GM21390 (cell line): ENCODE measurements around the gene EMX1.

Experiments
- ATAC-seq: cut with Tn5 transposase; IDR thresholded peaks from one replicate; pipeline ENCODE4 v1.9.1; 2021; ENCODE audit not compliant: unreplicated experiment

Gene EMX1

DNA sequence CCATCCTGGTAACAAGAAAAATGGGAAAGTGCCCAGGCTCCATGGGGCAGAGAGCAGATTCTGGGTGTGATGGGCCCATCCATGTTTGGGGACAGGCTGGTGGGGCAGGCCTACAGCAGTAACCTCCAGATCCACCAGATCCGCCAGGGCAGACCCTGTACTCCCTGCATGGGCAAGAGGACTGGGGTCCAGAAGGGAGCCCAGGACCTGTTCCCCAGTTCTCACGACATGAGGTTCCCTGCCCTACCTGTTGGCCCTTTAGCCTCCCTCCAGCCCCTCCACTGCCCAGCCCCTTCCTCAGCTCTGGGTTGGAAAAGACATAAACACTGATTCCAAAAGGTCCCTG is 38.7 kb downstream of the EMX1 start:
- no peak for ATAC-seq

DNA sequence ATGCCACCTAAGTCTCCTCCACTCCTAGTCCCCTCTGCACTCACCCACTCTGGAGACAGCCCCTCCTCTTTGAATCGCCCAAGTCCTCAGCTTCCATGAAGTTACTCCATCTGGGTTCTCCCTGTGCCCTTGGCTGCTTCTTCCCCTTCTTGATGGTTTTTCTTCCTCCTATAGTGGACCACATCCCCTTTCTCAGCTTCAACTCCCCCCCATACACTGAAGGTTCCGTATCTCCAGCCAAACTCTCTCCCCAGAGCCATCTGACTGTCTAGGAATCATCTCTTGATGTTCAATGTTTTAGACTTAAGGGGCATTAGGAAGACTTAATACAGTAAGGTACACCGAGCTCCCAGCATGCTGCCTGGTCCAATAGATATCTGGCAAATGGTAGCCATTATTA is 39.6 kb downstream of the EMX1 start:
- no peak for ATAC-seq

DNA sequence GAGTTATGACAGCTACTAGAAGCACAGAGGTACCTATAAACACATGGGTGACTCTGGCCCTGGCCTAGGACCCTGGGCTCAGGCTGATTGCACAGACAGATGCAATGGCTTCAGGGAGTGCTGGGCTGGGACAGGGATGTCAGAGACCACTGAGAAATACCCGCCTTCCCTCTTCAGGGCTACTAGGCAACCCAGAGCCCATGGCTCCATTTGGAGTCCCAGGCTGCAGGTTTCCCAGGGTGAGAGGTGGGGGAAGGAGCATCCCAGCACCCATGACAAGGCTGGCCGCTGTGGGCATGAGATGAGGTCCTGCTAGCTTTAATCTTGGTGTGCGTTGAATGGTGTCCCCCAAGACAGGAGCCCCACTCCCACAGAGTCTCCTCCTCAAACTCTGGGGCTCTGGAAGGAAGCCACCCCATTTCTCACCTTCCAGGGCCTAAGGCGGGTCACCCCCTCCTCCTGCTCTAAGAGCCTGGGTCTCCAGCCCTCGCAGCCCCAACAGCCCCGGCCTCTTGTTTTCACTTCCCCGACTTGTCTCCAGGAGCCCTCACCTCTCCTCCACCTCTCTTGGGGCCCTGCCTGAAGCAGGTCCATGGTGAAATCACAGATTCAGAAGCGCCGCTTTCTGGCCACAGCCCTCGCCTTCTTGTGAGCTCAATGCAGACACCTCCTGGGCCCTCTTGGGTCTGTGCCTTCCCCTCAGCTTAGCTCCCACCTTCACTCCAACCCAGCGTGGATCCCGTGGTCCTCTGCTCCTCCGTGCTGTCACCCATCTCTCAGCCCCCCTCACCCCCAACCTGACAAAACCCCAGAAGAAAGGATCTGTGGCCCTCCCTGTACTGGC is 41.4 kb downstream of the EMX1 start:
- no peak for ATAC-seq

DNA sequence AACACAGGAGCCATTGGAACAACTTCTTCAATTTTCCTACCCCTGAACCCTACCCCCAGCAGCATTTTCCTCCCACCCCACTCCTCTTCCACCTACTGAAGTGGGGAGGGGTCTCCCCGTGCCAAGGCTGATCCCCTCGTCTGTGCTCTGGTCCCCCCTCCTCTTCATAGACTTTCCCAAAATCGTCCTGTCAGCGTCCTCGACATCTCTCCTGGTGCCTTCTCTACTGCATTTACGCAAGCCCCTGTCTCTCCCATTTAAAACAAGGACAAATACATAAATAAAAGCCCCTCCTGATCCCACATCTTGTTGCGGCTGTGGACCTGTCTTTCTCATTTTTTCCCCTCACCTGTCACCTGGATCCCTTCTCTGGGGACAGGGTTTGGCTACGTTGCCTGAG is 42.2 kb downstream of the EMX1 start:
- ATAC-seq: no peak

DNA sequence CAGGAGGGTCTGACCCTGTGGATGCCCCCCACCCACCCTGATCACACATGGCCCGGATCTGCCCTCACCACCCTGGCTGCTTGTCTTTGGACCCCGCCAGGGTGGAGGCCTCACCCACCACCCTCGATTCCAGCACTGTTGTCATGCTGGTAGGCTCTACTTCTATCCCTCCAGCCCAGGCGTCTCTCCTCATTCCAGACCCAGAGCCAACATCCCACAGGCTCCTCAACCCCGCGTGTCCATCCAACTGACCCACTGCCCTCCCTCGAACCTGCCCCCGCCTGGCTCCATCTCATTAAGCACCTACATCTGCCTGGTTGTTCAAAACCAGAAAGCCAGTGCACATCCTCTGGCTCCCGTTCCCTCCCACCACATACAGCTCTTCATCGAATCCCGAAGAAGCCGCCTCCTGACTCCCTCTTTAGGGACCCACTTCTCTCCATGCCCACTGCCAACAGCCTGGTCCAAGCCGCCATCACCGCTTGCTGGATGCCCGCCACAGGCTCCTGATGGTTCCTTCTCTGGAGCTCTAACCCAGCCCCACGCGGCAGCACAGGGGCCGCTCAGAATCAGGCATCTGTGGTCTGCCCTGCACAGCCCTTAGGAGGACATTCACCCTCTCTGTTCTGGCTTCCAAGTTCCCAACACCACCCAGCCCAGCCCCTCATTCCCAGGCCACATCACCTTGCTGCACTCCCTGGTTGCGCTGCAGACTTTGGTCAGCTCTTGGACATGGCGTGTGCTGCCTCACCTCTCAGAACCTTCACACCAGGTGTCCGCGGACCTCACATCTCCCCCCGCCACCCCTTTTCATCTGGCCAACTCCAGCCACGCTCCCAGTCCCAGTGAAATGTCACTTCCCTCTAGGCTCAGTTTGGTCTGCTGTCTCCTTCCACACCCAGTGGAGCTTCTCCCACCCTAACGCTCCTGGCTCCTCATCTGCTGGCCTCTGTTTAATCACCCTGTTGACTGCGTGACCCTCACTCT is 43.0 kb downstream of the EMX1 start:
- no peak for ATAC-seq

DNA sequence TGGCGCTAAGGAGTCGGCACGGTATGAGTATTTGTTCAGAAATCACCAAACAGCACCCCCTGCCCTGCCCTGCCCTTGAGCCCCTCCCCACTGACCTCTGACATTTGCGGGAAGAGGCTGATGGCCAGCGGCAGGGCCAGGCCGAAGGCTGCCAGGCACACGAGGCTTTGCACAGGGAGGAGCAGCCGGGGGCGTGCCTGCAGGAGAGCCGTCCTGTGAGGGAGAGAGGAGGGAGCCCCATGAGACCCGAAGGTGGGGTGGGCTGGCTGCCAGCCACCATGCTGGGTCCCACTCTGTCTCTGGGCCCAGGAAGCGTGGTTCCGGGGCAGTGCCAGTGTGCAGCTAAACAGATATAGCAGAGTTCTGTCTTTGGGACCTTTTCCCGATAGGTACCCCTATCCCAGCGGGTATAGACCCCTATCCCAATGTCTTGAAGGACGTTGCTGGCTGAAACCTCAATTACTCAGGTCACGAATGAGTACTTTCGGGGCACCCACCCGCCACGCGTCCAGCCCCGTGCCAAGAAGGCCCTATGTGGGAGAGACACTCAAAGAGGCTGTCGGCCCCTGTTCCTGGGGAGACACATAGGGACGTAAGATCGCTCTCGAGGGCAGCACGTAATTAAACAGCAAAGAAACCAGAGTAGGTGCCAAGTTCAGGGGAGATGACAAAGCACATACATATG is 43.9 kb downstream of the EMX1 start:
- ATAC-seq: no peak

DNA sequence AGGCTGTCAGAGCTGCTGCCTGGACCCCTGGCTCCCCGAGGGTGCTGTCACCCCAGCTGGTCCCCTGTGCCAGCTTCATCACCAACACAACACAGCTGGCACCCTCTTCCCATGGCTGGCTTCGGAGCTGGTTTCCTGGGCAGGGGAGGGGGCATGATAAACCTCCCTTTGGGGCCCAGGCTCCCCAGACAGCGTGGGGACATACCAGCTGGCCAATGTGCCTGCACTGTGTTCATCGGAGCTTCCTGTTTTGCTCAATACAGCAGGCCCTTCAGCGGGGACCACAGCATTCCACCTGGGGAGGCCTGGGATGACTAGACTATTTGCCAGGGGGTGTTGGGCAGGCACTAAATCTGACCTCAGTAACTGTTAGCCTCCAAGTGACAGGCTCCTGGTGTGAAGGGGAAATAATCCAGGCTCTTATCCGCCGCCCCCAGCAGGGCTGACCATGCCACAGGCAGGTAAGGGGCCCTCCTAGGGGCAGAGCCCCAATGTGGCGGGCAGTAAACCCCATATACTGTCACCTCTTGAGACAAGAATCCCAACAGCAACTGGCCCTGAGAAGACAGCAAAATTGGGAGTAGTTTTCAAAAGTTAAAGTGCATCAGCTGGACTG is 44.6 kb downstream of the EMX1 start:
- no peak for ATAC-seq

DNA sequence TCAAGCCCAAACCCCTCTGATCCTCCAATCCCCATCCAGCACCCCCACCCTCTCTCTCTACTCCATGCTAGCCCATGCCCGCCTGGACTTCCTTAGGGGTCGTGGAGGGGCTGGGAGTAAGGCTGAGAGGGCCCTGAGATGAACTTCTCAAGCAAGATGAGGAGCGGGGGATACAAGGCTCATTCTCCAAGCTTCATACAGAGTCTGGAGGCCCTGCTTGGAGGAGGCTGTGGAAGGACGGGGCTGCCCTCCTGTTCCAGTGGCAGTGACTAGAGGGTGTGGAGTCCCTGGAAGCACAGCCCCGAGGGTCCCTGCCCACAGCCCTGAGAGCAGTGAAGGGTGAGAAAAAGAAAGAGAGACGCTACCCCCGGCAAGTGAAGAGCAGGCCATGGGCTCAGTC is 45.6 kb downstream of the EMX1 start:
- no peak for ATAC-seq

DNA sequence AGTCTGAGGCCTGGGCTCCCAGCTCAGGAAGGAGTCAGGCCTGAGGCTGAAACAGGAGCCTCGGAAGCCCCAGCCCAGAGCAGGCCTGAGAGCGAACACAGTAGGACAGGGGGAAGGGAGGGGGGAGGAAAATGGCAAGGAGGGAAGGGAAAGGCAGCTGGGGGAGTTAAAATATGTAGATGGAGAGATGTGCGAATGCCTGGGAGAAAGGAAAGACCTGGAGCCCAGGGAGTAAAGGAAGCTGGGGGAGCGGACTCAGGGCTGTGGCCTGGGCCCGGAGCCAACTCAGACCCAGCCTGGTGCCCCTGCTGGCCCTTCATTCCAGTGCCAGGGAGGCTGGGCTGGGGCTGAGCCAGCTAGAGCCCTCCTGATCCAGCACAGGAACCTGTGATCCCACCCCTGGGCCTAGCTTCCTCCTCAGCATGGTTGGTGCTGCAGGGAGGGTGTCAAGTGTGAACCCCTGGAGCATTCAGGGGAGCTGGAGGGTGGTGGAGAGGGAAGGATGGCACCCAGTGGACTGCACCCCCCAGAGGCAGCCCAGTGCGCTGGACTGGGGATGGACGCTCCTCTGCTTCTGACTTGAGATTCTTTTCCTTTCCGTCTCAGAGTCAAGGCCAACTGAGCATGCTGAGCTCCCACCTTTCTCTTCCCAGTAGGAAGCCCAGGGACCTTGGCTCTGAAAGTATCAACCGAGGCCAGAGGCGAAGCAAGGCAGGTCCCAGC is 46.3 kb downstream of the EMX1 start:
- ATAC-seq: no peak

DNA sequence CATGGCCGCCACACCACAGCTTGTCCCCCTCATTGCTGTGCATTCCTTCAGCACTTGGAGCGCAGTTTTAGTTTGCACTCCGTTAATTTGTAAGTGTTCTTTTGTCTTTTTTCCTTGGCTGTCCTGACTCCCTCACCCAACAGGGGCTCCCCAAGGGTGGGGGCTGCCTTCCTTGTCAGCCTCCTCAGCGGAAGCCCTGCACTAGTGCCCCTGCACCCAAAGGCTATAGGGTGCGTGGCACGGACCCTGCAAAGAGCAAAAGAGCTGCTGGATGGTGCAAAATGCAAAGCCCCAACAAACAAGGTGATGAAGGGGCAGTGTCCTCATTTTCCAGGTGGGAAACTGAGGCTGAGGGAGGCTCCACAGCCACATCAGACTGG is 46.8 kb downstream of the EMX1 start:
- no peak for ATAC-seq

DNA sequence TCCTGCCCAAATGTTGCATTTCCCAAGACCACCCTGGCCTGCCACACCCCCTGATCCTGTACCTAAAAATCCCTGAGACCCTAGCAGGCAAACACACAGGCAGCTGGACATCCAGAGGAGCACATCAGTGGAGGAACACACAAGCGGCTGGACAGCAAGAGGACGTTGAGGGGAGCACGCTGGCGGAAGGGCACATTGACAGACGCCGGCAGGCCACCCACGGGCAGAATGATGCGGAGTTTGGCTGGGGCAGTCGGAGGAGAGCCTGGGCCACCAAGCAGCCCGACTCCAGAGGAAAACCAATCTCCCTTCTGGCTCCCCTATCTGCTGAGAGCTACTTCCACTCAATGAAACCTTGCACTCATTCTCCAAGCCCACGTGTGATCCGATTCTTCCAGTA is 47.7 kb downstream of the EMX1 start:
- ATAC-seq: no peak

DNA sequence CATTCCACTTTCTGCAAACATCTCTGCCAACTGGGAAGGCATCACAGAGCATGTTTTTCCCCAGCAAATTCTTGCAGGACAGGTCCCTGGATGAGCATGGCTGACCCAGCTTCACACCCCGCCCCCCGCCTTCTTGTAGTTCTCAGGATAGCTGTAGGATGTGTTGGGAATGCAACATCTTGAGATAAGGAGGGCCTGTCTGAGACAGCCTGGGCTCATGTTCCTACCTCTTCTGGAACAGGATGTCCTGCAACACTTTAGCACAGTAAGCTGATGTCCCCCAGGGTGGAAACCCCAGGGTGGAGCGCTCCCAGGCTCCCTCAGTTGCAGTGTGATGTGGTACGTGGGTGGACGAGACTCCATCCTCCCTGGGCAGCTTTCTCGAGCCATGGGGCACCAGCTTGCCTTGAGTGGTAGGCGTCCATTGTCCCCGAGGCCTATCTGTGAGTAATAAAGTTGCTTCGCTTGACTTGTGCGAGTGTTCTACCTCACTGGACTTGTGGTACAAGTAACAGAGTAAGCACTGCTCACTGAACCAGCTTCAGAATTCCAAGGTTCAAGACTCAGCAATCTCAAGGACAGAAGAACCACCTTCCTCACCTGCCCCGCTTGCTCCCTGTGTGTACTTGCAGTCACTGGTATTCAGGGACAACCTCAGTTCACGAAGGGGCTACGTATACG is 48.6 kb downstream of the EMX1 start:
- no peak for ATAC-seq

DNA sequence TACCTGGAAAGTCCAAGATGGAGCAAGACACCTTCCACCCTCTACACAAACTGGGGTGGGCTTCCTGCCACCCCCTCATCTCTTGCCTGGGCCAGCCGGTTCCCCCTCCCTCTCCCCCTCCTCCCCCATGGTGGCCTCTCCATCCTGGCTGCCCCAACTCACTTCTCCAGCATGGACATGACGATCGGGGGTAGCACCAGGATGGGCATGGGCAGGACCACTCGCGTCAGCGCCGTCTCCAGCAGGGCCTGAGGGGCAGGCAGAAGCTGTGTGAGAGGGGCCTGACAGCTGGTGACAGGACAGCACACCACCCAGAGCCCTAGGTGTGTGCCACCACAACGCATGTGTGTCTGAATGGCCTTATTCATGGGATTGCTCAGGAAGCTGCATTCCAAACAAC is 51.0 kb downstream of the EMX1 start:
- ATAC-seq: no peak

DNA sequence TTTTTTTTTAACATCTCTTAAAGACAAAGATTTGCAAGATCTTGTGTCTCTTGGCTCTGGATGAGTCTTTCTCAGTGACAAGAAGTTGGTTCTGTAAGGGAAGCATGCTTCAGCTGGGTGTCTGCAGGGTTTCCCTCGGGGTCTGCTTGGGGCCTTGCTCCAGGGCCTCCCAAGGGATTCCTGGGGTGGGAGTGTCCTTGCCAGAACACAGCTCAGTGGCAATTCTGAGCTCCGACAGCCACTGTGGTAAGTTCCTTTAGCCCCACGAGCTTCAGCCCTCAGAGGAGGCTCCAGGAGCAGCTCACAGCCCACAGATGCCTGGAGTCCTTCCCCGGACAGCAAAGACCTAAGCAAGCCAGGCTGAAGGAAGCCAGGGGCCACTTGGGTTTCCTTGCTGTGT is 52.4 kb downstream of the EMX1 start:
- ATAC-seq: no peak

DNA sequence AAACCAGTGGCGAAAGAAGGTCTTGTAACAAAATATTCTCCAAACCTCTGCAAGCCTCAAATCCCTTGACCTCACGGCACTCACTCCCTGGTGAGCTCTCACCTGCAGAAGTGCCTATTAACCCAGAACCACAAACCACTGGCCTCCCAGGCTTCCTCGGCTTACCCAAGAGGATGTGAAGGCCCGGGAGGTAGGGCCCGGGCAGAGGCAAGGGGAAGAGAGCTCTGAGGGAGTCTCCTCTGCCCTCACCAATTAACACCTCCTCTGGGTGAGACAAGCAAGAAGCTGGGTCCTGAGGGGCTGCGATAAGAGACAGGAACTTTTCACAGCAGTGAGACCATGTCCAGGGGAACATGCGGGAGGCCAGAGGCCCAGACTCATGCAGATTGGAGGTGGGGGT is 53.7 kb downstream of the EMX1 start:
- ATAC-seq: no peak

DNA sequence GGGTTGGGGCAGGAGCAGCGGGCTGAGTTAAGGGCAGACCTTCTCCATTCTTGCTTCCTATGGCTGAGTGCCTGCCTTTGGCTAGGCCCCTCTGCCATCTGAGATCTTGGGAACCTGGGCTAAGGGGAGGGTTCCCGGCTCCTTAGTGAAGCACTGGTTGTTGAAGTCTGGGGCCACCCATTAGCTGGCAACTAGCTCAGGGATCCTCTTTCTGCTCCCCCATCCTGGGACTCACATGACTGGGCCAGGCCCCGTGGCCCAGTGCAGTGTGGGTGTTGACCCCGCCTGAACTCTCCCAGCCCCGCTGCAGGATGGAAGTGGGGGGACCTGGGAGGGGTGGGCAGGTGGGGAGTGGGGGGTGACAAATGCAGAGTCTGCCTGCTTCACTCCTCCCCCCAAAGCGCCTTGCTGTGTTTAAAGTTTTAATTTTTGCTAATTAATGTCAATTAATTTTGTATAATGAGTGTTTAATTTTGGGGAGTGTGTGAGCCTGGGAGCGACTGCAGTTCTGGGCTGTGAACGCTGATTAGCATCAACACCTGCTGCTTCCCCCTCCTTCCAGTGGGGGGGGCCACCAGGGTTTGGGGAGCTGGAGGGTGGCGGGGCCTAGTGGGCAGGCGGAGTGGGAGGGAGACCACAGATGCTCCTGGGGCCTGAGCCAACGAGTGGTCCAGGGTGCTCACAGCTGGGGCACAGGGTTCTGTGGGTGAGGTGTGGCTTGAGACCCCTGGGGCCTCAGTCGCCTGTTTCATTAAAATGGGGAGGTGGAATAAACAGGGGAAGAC is 55.2 kb downstream of the EMX1 start:
- no peak for ATAC-seq

DNA sequence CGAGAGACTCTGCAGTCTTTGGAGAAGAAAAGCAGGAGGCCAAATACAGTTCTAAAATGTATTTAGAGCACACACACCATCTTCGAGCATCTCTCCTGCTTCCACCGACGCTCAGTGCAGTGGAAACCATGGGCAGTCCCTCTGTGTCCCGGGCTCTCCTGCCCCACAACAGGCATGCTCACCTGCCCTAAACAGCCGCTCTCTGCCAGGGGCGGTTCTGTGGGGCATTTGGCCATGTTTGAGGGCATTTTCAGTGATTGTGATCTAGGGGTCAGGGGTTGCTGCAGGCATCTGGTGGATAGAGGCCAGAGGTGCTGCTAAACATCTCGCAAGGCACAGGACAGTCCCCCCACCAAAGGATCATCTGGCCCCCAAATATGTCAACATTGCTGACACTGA is 55.8 kb downstream of the EMX1 start:
- no peak for ATAC-seq

DNA sequence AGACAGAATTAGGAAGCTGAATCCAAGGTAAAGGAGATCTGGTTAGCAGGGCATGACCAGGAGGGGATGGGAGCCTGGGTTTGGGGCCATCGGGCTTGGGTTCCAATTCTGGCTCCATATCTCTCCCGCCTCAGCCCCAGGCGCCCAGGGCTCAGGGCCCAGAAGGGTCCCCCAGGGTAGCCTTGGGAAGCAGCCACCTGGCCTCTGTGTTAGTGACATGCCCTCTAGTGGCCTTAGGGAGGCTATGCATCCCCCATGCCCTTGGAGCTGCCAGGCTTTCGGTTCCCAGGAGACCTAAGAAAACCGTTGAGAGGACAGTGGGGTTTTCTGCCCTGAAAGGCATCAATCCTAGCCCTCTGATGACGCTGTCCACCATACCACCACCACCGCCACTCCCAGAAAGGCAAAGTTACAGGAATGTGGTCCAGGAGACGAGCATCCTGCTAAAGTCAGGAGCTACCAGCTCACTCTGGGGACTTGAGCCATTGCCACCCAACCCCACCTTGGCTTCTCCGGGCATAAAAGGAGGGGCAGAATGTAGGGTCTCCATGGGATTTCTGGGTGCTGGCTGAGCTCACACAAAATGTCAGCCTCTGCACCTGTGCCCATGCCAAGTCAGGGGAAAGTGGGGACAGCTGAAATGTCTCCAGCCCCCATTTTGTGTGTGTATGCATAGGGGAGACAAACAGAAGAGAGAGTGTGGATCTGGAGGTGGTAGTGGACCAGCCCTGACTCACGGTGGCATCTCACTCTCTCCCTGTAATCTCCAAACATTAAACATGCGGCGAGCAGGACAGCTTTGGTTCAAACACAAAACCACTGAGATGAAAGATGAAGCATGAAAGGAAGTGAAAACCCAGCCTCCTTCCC is 56.5 kb downstream of the EMX1 start:
- ATAC-seq: peak; percentile 90
